Measurements from ENCODE around the gene GNAI3.

GNAI3 gene

DNA sequence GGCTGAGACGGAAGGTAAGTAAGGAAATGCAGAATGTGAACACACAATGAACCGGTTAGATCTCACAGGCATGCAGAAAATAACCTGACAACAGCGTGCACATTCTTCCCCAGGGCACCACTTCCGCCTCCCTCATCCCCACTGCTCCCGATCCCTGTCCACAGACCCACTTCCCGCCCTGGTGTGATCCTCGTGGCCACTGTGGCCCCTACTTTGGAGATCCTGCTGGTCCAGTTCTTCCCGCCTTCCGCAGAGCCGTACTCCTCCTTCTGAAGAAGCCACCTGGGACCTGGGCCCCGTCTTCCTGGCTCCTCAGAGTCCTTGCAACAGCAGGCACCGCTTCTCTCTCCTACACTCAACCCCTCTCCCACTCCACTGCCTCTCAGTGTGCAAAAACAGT lies 106.1 kb downstream of the GNAI3 start:
- TF ChIP-seq, protein P1, sequence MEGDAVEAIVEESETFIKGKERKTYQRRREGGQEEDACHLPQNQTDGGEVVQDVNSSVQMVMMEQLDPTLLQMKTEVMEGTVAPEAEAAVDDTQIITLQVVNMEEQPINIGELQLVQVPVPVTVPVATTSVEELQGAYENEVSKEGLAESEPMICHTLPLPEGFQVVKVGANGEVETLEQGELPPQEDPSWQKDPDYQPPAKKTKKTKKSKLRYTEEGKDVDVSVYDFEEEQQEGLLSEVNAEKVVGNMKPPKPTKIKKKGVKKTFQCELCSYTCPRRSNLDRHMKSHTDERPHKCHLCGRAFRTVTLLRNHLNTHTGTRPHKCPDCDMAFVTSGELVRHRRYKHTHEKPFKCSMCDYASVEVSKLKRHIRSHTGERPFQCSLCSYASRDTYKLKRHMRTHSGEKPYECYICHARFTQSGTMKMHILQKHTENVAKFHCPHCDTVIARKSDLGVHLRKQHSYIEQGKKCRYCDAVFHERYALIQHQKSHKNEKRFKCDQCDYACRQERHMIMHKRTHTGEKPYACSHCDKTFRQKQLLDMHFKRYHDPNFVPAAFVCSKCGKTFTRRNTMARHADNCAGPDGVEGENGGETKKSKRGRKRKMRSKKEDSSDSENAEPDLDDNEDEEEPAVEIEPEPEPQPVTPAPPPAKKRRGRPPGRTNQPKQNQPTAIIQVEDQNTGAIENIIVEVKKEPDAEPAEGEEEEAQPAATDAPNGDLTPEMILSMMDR (conservative IDR thresholded peaks at IDR 0.05), result no peak
- no peak overlapping the region for H3K27ac ChIP-seq

DNA sequence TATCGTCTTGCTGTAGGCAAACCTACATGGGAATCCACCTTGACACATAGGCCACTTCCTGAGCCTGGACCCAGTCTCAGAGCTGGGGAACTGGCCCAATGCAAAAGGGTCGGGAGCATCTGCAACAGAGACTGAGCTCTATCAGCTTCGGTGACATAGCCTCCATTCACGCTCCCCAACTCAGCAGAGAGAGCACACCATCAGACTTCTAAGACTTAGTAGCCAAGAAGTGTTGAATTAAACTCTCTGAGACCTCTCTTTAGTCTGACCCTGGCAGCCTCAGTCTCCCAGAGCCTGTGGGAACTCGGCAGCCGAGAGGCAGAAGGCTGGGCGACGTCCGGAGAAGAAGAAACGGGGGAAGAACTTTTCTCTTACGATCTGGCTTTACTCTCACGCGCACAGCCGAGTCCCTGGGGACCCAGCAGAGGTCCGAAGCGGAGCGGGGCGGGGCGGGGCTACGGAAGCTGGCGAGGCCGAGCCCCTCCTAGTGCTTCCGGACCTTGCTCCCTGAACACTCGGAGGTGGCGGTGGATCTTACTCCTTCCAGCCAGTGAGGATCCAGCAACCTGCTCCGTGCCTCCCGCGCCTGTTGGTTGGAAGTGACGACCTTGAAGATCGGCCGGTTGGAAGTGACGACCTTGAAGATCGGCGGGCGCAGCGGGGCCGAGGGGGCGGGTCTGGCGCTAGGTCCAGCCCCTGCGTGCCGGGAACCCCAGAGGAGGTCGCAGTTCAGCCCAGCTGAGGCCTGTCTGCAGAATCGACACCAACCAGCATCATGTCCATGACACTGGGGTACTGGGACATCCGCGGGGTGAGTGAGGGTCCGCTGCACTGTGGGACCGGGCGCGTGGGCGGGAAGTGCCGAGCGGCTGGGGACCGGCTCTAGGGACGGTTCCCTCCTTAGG lies 107.5 kb downstream of the GNAI3 start, which contains the start of gene GSTM4:
Gene GSTM4, plus strand, starts transcription at position 485 of the 905 bp plus-strand sequence. Its CDS starts 291 bp downstream, at position 776.
- TF ChIP-seq, protein P1 (conservative IDR thresholded peaks at IDR 0.05), result peak; percentile 27
- H3K27ac ChIP-seq, result peak within 1 kb of the TSS; percentile 40; the same call in 1 of the 2 replicates

DNA sequence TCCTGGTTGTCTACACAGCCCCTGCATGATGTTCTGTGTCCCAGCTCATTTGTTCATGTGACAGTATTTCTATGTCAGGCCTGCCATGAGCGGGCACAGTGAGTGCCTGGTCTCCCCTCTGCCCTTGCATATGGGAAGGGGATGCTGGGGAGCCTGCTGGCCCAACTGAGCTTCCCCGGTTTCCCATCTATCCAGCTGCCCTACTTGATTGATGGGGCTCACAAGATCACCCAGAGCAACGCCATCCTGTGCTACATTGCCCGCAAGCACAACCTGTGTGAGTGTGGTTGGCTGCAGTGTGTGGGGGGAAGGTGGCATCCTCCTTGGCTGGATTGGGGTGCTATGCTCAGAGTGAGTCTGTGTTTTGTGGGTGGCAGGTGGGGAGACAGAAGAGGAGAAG lies 109.0 kb downstream of the GNAI3 start:
- TF ChIP-seq, protein P1 (conservative IDR thresholded peaks at IDR 0.05), result no peak
- no peak overlapping the region for H3K27ac ChIP-seq

DNA sequence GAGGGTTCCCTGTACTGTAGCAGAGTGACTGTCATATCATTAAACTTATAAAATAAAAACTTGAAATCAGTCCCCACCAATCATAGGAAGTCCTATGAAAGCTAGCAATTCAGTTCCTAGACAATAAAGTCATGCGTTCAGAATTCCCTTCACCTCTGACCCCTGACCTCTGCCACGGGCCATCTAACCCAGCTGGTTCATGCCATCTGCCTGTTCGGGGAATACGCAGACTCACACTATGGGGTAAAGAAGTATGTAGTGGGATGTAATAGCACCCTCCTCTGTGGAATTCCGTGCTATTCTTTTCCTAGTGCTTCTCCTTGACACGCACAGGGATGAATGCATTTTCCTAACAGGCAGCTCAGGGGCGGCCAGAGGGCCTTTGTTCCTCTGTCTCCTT lies 109.6 kb downstream of the GNAI3 start:
- TF ChIP-seq, protein P1 (conservative IDR thresholded peaks at IDR 0.05), result no peak
- H3K27ac ChIP-seq, result no peak overlapping the region

DNA sequence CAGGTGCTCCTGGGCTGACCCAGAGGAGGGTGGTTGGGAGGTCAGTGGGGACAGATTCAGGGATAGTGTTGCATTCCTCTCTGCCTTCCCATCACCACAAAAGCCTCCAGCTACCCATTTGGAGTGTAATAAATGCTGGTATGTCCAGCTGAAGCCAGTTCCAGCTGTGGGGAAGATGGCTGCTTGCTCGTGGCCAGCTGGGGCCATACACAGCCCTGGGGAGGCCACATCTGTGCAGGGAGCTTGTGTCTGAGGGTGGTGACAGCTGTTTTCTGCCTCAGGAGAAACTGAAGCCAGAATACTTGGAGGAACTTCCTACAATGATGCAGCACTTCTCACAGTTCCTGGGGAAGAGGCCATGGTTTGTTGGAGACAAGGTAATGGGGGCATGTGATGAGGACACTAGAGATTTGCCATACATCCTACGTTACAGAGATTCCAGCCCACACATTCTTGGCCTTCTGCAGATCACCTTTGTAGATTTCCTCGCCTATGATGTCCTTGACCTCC lies 110.2 kb downstream of the GNAI3 start:
- no peak overlapping the region for H3K27ac ChIP-seq

DNA sequence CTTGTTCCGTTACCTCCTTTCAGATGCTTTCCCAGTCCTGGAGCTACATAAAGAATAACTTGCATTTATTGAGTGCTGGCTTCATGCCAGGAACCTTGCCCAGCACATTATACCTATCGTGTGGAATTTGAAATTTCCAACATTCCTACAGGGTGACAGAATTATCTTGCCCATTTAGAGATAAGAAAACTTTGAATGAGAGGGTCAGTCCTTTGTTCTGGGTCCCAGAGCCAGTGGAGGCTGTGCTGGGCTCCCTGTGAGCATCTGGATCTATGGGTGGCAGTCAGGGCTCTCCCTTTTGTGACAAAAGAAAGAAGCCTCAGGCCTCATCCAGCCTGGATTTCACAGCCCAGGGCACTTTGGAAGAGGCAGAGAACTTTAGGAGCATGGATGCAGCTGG lies 110.7 kb downstream of the GNAI3 start:
- no peak overlapping the region for H3K27ac ChIP-seq

More for the DNA sequence above, 110.2 kb downstream of the GNAI3 start:
- TF ChIP-seq, protein P1 (conservative IDR thresholded peaks at IDR 0.05), result no peak

More for the DNA sequence above, 110.7 kb downstream of the GNAI3 start:
- TF ChIP-seq, protein P1 (conservative IDR thresholded peaks at IDR 0.05), result no peak

All from VCaP (cell line).